ENCODE measurements around the gene PM20D2. TPM values are rescaled to one million over a fixed set of nuclear protein-coding genes. Genes with fewer than 3 reads are reported as not detected.

PM20D2 gene
- total RNA-seq, 1 experiment from 2014 or later = 28.8 TPM

DNA sequence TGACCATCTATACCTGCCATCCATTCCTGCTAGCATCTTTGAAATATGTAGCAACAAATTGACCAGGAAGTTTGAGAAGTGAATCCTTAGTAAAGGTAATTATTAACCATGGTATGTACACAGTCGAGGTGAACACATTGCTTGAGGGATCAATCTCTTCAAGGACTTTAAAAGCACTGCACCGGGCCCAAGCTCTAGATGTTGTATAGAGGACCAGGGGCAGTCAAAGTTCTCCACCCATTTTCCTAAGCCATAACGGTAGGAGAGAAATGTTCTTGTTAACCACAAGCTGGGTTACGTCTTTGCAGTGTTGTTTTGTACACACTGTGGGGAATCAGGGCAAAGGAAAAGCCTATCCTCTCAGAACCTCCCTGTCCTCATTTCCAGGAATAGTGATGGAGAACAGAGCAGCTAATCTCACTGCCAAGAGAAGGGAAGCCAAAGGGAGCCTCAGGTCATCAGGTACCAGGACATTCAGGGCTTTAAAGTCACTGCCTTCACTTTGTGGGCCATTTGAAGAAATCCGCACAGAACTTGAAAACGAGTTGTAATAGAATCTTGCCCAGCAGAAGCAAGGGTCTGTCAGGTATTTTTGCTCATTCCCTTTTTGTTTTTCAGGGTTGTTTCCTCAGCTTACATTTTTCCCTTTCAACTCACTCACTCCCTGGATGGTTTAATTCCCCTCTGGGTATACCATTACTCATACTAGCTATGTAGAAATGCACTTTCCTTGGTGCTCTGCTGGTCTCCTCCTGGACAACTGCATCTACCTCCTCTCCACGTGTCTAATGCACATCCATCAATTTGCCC lies 5.3 kb upstream of the PM20D2 start:
- no peak overlapping the region for H3K4me3 ChIP-seq
- no TSS peak for BruUV-seq (replicated peaks)
- peak overlapping the region; percentile 53 for H3K4me2 ChIP-seq
- ChIA-PET POLR2A (ENCODE audit: unreplicated experiment) (no interaction called here), CTCF (no interaction called here)
- no peak for DNase-seq
- intact Hi-C loops (cut with micrococcal nuclease; ENCODE audit: unreplicated experiment) = no loop called here
- H3K79me2 ChIP-seq (ENCODE audit: low read depth) = no peaks in the 10 kb centered on the region
- TF ChIP-seq CTCF (conservative IDR thresholded peaks at IDR 0.05) (no peak), EZH2 (IDR thresholded peaks at IDR 0.05; ENCODE audit: low read depth) (no peak)
- no peaks in the 10 kb centered on the region for H4K20me1 ChIP-seq (ENCODE audit: insufficient read depth)
- H3K36me3 ChIP-seq (ENCODE audit: low read depth) = no peaks in the 10 kb centered on the region
- no peak overlapping the region for H2AFZ ChIP-seq
- H3K27me3 ChIP-seq (ENCODE audit: insufficient read depth, low read depth) = no peaks in the 10 kb centered on the region
- H3K9me2 ChIP-seq (ENCODE audit: insufficient read depth) = no peaks in the 10 kb centered on the region
- H3K27ac ChIP-seq = peak overlapping the region; percentile 36; the same call in 1 of the 2 replicates
- H3F3A ChIP-seq (ENCODE audit: insufficient read depth, low read depth) = peaks cover 14% of the 10 kb centered on the region
- peaks cover 38% of the 10 kb centered on the region for H3K4me1 ChIP-seq (replicated peaks; ENCODE audit: insufficient read depth)
- no peaks in the 10 kb centered on the region for H3K9me3 ChIP-seq (ENCODE audit: insufficient read depth, low read depth)

- intact Hi-C loops (cut with micrococcal nuclease; ENCODE audit: unreplicated experiment) = no loop called here
- no peak overlapping the region for H2AFZ ChIP-seq
- no TSS peak for BruUV-seq (replicated peaks)
- no peaks in the 10 kb centered on the region for H3K9me2 ChIP-seq (ENCODE audit: insufficient read depth)
- DNase-seq = no peak
- H3K27ac ChIP-seq = no peak overlapping the region
- ChIA-PET CTCF (no interaction called here), POLR2A (ENCODE audit: unreplicated experiment) (interaction anchor here (0.7 kb wide), 1 partner anchor 60 kb away, joined by 3 read pairs; no protein-coding TSS in a partner anchor)
- H3K4me2 ChIP-seq = peak overlapping the region; percentile 94; the same call in 1 of the 2 replicates
- peaks cover 48% of the 10 kb centered on the region for H3K4me1 ChIP-seq (replicated peaks; ENCODE audit: insufficient read depth)
- peaks cover 5% of the 10 kb centered on the region; the same call in 1 of the 2 replicates for H3K36me3 ChIP-seq (ENCODE audit: low read depth)
- no peaks in the 10 kb centered on the region for H3K27me3 ChIP-seq (ENCODE audit: insufficient read depth, low read depth)
- H3F3A ChIP-seq (ENCODE audit: insufficient read depth, low read depth) = peaks cover 23% of the 10 kb centered on the region
- TF ChIP-seq EZH2 (IDR thresholded peaks at IDR 0.05; ENCODE audit: low read depth) = no peak
- TF ChIP-seq CTCF (conservative IDR thresholded peaks at IDR 0.05) = no peak
- H3K9me3 ChIP-seq (ENCODE audit: insufficient read depth, low read depth) = no peaks in the 10 kb centered on the region
- no peak overlapping the region; the same call in 1 of the 2 replicates for H3K4me3 ChIP-seq
- H4K20me1 ChIP-seq (ENCODE audit: insufficient read depth) = no peaks in the 10 kb centered on the region
- H3K79me2 ChIP-seq (ENCODE audit: low read depth) = peaks cover 29% of the 10 kb centered on the region
Measured at GRCh38 chr6:89144354-89144906, 1.4 kb upstream of the PM20D2 start.

GRCh38 chr6:89145091-89145955 lies 532 bp upstream of the PM20D2 start:
- Histone ChIP-seq H3K36me3 (ENCODE audit: low read depth) (peaks cover 9% of the 10 kb centered on the region; the same call in 1 of the 2 replicates), H4K20me1 (ENCODE audit: insufficient read depth) (no peaks in the 10 kb centered on the region), H3K4me2 (peak overlapping the region; percentile 94), H3K9me2 (ENCODE audit: insufficient read depth) (no peaks in the 10 kb centered on the region), H3K9me3 (ENCODE audit: insufficient read depth, low read depth) (no peaks in the 10 kb centered on the region), H3K79me2 (ENCODE audit: low read depth) (peaks cover 38% of the 10 kb centered on the region), H3K27me3 (ENCODE audit: insufficient read depth, low read depth) (no peaks in the 10 kb centered on the region), H2AFZ (peak overlapping the region; percentile 93), H3F3A (ENCODE audit: insufficient read depth, low read depth) (peaks cover 14% of the 10 kb centered on the region), H3K4me1 (replicated peaks; ENCODE audit: insufficient read depth) (peaks cover 39% of the 10 kb centered on the region), H3K27ac (peak overlapping the region; percentile 85; the same call in 1 of the 2 replicates), H3K4me3 (peak overlapping the region; percentile 80)
- ChIA-PET POLR2A (ENCODE audit: unreplicated experiment) (interaction anchor here (0.7 kb wide), 2 partner anchors 60 to 167 kb away, joined by 3 read pairs; no protein-coding TSS in a partner anchor), CTCF (interaction anchor here (0.6 kb wide), 1 partner anchor 37 kb away, joined by 4 read pairs; no protein-coding TSS in a partner anchor)
- TF ChIP-seq CTCF (conservative IDR thresholded peaks at IDR 0.05) = no peak
- intact Hi-C loops (cut with micrococcal nuclease; ENCODE audit: unreplicated experiment) = no loop called here
- BruUV-seq (replicated peaks) = no TSS peak
- DNase-seq = no peak
